CD14-positive monocyte (primary cell): Measurements from ENCODE around the gene WNT5B. TPM values are rescaled to one million over a fixed set of nuclear protein-coding genes. Genes with fewer than 3 reads are reported as not detected.

Experiments
- DNase-seq, 3 donors: peaks; one replicate each; pipeline ENCODE4 v3.0.0-alpha.2; 2011 to 2022
- H2AFZ ChIP-seq: 2 replicates; pipeline ENCODE4 v1.6.0; 2012; ENCODE audit warnings: mild to moderate bottlenecking, low read depth, low read length, inconsistent platforms; ENCODE audit not compliant: insufficient read depth, poor library complexity, severe bottlenecking
- H3K27ac ChIP-seq, 2 donors: 1 replicate in 1 of 2; 2 replicates in 1 of 2; pipeline ENCODE4 v1.5.1; 2012 to 2013; ENCODE audit warnings: low read length in 2 of 2, control low read depth in 1 of 2, inconsistent platforms in 1 of 2, low read depth in 1 of 2, mild to moderate bottlenecking in 1 of 2
- H3K27me3 ChIP-seq, 2 donors: one replicate each; pipeline versions ENCODE4 v1.6.0 to v1.6.1; 2011 to 2013; ENCODE audit warnings: low read length in 2 of 2; ENCODE audit not compliant: control insufficient read depth in 2 of 2, insufficient read depth in 2 of 2
- H3K36me3 ChIP-seq, 2 donors: replicated peaks in 1 of 2; 1 replicate in 1 of 2; 2 replicates in 1 of 2; pipeline versions ENCODE4 v1.5.1 to v1.6.1; 2012 to 2013; ENCODE audit warnings: low read length in 2 of 2, control low read depth in 1 of 2, inconsistent platforms in 1 of 2, mild to moderate bottlenecking in 1 of 2; ENCODE audit not compliant: insufficient read depth in 2 of 2, control insufficient read depth in 1 of 2
- H3K4me1 ChIP-seq, 2 donors: 1 replicate in 1 of 2; 2 replicates in 1 of 2; pipeline versions ENCODE4 v1.5.1 to v1.6.1; 2012 to 2013; ENCODE audit warnings: low read length in 2 of 2, control low read depth in 1 of 2, inconsistent platforms in 1 of 2, mild to moderate bottlenecking in 1 of 2, moderate library complexity in 1 of 2; ENCODE audit not compliant: insufficient read depth in 2 of 2, control insufficient read depth in 1 of 2
- H3K4me2 ChIP-seq: replicated peaks from 2 replicates; pipeline ENCODE3; 2012; ENCODE audit warnings: low read length, moderate library complexity, mild to moderate bottlenecking; ENCODE audit not compliant: poor library complexity, severe bottlenecking; ENCODE audit errors: extremely low read depth
- H3K4me3 ChIP-seq, 3 experiments: fragments of 200-600 bp in 1 of 3; sonication (generic) in 1 of 3; replicated peaks in 1 of 3; 1 replicate in 2 of 3; 2 replicates in 1 of 3; pipeline ENCODE4 v1.5.1; 2011 to 2013; ENCODE audit warnings: low read length in 3 of 3, mild to moderate bottlenecking in 3 of 3, control low read depth in 2 of 3, low read depth in 2 of 3, inconsistent platforms in 1 of 3, moderate library complexity in 1 of 3
- H3K79me2 ChIP-seq: 2 replicates; pipeline ENCODE4 v1.6.0; 2012; ENCODE audit warnings: mild to moderate bottlenecking, control low read depth, inconsistent platforms, low read length, moderate library complexity; ENCODE audit not compliant: insufficient read depth
- H3K9ac ChIP-seq: 2 replicates; pipeline ENCODE4 v1.6.0; 2017; ENCODE audit warnings: low read length, mild to moderate bottlenecking; ENCODE audit not compliant: insufficient read depth, poor library complexity, severe bottlenecking
- H3K9me3 ChIP-seq, 2 donors: replicated peaks in 1 of 2; 1 replicate in 1 of 2; 2 replicates in 1 of 2; pipeline versions ENCODE4 v1.5.1 to v1.6.1; 2012 to 2013; ENCODE audit warnings: low read length in 2 of 2, control low read depth in 1 of 2; ENCODE audit not compliant: control insufficient read depth in 1 of 2, insufficient read depth in 1 of 2
- H4K20me1 ChIP-seq: 2 replicates; pipeline ENCODE4 v1.6.0; 2012; ENCODE audit warnings: mild to moderate bottlenecking, low read length, control low read depth, moderate library complexity; ENCODE audit not compliant: insufficient read depth
- H3K27ac Mint-ChIP-seq, 7 donors: one replicate each; pipeline ENCODE4 v1.8.0; 2020; ENCODE audit warnings: mild to moderate bottlenecking in 7 of 7, mixed read lengths in 7 of 7, moderate library complexity in 6 of 7, inconsistent platforms in 2 of 7
- H3K27me3 Mint-ChIP-seq, 3 donors: one replicate each; pipeline ENCODE4 v1.8.0; 2021 to 2022; ENCODE audit warnings: low read depth in 3 of 3, mild to moderate bottlenecking in 3 of 3, mixed read lengths in 3 of 3, moderate library complexity in 3 of 3, inconsistent platforms in 1 of 3
- H3K36me3 Mint-ChIP-seq, 2 donors: one replicate each; pipeline ENCODE4 v1.8.0; 2020; ENCODE audit warnings: mixed read lengths in 2 of 2, inconsistent platforms in 1 of 2, mild to moderate bottlenecking in 1 of 2
- H3K4me1 Mint-ChIP-seq: one replicate; pipeline ENCODE4 v1.8.0; 2020; ENCODE audit warnings: mild to moderate bottlenecking, mixed read lengths
- H3K4me3 Mint-ChIP-seq, 2 donors: one replicate each; pipeline ENCODE4 v1.8.0; 2020; ENCODE audit warnings: mild to moderate bottlenecking in 2 of 2, mixed read lengths in 2 of 2, moderate library complexity in 1 of 2
- H3K9me3 Mint-ChIP-seq, 7 donors: one replicate each; pipeline ENCODE4 v1.8.0; 2020 to 2022; ENCODE audit warnings: mixed read lengths in 7 of 7, mild to moderate bottlenecking in 6 of 7, moderate library complexity in 6 of 7, inconsistent platforms in 2 of 7
- WGBS: methylation state at CpG from one replicate; pipeline ENCODE4 v1.1.5; 2013; ENCODE audit warnings: missing lambda C conversion rate; ENCODE audit not compliant: insufficient coverage; 5-methylcytosine and 5-hydroxymethylcytosine counted together
- intact Hi-C, 2 donors: fragments of 100-400 bp; cut with micrococcal nuclease; formaldehyde crosslinking; loops; one replicate each; pipeline versions ENCODE4 v1.15.0 to v1.15.1; 2023
- polyA plus RNA-seq, 3 donors: library from polyadenylated mRNA; depleted of rRNA in 1 of 3; unstranded in 2 of 3; stranded (reverse) in 1 of 3; fragments of 300-500 nt in 2 of 3; fragments of >200 nt in 1 of 3; fragmentation: Illumina TruSeq in 2 of 3; gene quantifications; 1 replicate in 2 of 3; 2 replicates in 1 of 3; pipeline ENCODE4 v1.2.3, GENCODE V29; 2012 to 2021
- TF ChIP-seq, protein P1 (sequence below): fragments of 200-600 bp; IDR thresholded peaks from one replicate; pipeline ENCODE4 v1.8.0; 2022; ENCODE audit warnings: antibody characterized with exemption, mild to moderate bottlenecking

The WNT5B gene
- polyA plus RNA-seq, 3 donors = 2.7 to 4.1 (median 3.1) TPM

GRCh38 chr12:1656902-1657301, 27.9 kb downstream of the WNT5B start:
- H3K9me3 Mint-ChIP-seq = no peaks in the 10 kb centered on the region

DNA sequence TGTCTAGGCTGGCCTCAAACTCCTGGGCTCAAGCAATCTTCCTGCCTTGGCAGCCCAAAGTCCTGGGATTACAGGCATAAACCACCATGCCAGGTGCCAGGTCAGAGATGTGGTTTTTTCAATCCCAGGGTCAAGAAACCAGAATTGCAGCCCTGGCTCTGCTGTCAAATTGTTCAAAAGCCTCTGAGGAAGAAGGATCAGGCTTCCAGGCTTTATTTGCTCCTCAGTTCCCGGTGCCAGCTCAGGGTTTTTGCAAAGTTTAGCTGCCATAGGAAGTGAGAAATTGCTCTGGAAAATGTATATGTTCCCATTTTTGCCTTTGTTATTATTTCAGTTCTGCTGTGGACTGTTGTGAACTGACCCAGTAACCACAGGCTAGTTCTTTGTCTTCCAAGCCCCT, 28.7 kb downstream of the WNT5B start:
- H3K9ac ChIP-seq = no peak overlapping the region
- WGBS = no CpG with 5 or more reads among the region's 1 CpG
- H3K4me3 ChIP-seq = no peak overlapping the region
- H3K4me2 ChIP-seq = no peak overlapping the region
- no peaks in the 10 kb centered on the region for H3K27me3 ChIP-seq
- no peaks in the 10 kb centered on the region for H4K20me1 ChIP-seq
- TF ChIP-seq, protein P1, sequence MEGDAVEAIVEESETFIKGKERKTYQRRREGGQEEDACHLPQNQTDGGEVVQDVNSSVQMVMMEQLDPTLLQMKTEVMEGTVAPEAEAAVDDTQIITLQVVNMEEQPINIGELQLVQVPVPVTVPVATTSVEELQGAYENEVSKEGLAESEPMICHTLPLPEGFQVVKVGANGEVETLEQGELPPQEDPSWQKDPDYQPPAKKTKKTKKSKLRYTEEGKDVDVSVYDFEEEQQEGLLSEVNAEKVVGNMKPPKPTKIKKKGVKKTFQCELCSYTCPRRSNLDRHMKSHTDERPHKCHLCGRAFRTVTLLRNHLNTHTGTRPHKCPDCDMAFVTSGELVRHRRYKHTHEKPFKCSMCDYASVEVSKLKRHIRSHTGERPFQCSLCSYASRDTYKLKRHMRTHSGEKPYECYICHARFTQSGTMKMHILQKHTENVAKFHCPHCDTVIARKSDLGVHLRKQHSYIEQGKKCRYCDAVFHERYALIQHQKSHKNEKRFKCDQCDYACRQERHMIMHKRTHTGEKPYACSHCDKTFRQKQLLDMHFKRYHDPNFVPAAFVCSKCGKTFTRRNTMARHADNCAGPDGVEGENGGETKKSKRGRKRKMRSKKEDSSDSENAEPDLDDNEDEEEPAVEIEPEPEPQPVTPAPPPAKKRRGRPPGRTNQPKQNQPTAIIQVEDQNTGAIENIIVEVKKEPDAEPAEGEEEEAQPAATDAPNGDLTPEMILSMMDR = no peak
- Mint-ChIP-seq H3K4me3 (no peak overlapping the region), H3K27ac (no peak overlapping the region), H3K27me3 (peaks cover 0 to 4% (median 3%) of the 10 kb centered on the region in 3 donors), H3K9me3 (no peaks in the 10 kb centered on the region), H3K4me1 (peaks cover 20% of the 10 kb centered on the region), H3K36me3 (no peaks in the 10 kb centered on the region)
- H2AFZ ChIP-seq = no peak overlapping the region
- intact Hi-C loops = loop anchor here in 1 of 2 donors (10.0 kb wide), 1 partner anchor 47 kb away; no protein-coding TSS in a partner anchor
- H3K36me3 ChIP-seq = no peaks in the 10 kb centered on the region
- H3K27ac ChIP-seq = no peak overlapping the region
- H3K9me3 ChIP-seq = no peaks in the 10 kb centered on the region
- H3K4me1 ChIP-seq = peaks cover 8 to 15% of the 10 kb centered on the region in 2 donors
- no peaks in the 10 kb centered on the region for H3K79me2 ChIP-seq
- no peak for DNase-seq

More at GRCh38 chr12:1656902-1657301, 27.9 kb downstream of the WNT5B start:
- no peak overlapping the region for H2AFZ ChIP-seq
- H4K20me1 ChIP-seq = no peaks in the 10 kb centered on the region
- 97% methylated on average over 12 of the region's 12 CpGs for WGBS
- peaks cover 8 to 15% of the 10 kb centered on the region in 2 donors for H3K4me1 ChIP-seq
- no peak overlapping the region for H3K4me2 ChIP-seq
- Mint-ChIP-seq H3K4me3 (no peak overlapping the region), H3K4me1 (peaks cover 21% of the 10 kb centered on the region), H3K27ac (no peak overlapping the region), H3K36me3 (no peaks in the 10 kb centered on the region), H3K27me3 (peaks cover 0 to 3% (median 2%) of the 10 kb centered on the region in 3 donors)
- H3K36me3 ChIP-seq = no peaks in the 10 kb centered on the region
- H3K9ac ChIP-seq = no peak overlapping the region
- DNase-seq = no peak
- TF ChIP-seq, protein P1 = no peak
- no peak overlapping the region for H3K4me3 ChIP-seq
- H3K9me3 ChIP-seq = no peaks in the 10 kb centered on the region
- no peak overlapping the region for H3K27ac ChIP-seq
- intact Hi-C loops = loop anchor here in 1 of 2 donors (10.0 kb wide), 1 partner anchor 48 kb away; no protein-coding TSS in a partner anchor
- no peaks in the 10 kb centered on the region for H3K27me3 ChIP-seq
- no peaks in the 10 kb centered on the region for H3K79me2 ChIP-seq
